ENCODE measurements around the gene NAXD.
"Not testable (repeated sequence)": the region's sequence is repeated elsewhere in the genome, so short reads cannot be mapped to it uniquely, and the experiment has no call there.

The NAXD gene

GRCh38 chr13:110615322-110616102 is at the start of gene NAXD:
Gene NAXD, plus strand, starts transcription at chr13:110615545. Its CDS starts 57 bp downstream, at chr13:110615602.
- peak; percentile 75 to 78 for DNase-seq (ENCODE audit: low read depth in 2 of 2)

- no peak for DNase-seq (ENCODE audit: low read depth in 2 of 2)
Observed at GRCh38 chr13:110566171-110566570, 49.2 kb upstream of the NAXD start.

- DNase-seq (ENCODE audit: low read depth in 2 of 2) = no peak
Observed at GRCh38 chr13:110568612-110569011, 46.7 kb upstream of the NAXD start.

GRCh38 chr13:110569962-110570361 is 45.4 kb upstream of the NAXD start:
- DNase-seq (ENCODE audit: low read depth in 2 of 2) = not testable (repeated sequence)

DNA sequence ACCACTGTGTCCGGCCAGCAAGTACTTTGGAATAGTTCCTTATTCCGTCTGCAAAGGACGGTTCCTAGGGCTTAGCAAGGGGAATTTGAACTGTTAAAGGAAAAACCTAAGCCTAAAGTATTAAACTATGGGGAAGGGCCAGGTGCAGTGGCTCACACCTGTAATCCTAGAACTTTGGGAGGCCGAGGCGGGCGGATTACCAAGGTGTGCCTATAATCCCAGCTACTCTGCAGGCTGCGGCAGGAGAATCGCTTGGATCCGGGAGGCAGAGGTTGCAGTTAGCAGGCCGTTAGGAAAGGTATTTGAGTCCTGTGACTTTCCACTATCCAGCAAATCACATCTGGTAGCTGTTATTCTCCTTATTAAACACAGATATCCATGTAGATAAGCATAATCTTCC is 44.5 kb upstream of the NAXD start:
- DNase-seq (ENCODE audit: low read depth in 2 of 2) = no peak

- DNase-seq (ENCODE audit: low read depth in 2 of 2) = no peak
Observed at GRCh38 chr13:110571896-110572777, 43.2 kb upstream of the NAXD start.

DNA sequence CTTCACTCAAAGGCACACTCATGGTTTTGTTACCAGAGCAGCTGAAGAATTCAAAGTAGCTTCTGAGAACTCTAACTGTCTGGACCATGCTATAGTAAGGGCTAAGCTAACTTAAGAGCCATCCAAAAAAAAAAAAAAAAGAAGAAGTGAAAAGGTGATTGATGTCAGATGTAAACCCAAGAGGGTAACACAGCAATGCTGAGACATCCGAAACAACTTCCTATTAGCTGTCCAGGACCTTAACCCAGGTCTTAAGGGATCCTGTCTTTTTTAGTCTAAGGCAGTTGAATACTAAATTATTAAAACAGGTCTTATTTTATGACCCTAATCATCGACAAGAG is 42.6 kb upstream of the NAXD start:
- no peak for DNase-seq (ENCODE audit: low read depth in 2 of 2)

- no peak for DNase-seq (ENCODE audit: low read depth in 2 of 2)
Observed at GRCh38 chr13:110574161-110574560, 41.2 kb upstream of the NAXD start.

DNA sequence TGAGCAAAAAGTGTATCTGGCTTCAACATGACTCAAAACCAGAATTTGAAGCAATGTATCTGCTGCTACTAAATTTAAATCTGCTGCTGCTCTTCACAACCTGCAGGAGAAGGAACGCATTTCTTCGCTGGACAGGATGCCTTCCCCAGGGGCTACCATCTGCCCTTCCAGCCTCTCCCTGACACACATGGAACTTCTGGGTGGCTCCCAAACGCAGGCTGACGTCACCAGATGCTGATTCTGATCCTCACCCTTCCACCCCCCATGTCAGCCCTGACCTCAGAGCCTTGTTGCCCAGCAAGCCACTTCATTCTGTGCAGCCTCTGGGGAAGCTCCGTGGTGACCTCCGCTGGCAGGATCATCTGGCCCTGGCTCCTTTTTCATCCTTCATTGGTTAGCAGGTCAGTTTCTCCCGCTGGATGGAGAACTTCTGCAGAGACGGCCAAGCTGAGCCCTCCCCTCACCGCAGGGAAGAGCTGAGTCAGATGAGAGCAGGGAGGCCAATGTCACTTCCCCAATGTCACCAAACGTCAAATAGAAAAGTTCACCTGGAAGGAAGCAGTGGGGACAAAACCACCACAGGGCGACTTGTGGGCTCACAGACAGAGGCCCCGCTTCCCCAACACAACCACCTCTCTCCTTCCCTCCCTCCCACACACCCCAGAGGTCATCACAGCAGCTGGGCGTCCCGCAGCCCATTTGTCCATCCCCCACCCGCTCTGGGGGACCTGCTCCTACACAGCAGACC is 39.8 kb upstream of the NAXD start:
- no peak for DNase-seq (ENCODE audit: low read depth in 2 of 2)

DNA sequence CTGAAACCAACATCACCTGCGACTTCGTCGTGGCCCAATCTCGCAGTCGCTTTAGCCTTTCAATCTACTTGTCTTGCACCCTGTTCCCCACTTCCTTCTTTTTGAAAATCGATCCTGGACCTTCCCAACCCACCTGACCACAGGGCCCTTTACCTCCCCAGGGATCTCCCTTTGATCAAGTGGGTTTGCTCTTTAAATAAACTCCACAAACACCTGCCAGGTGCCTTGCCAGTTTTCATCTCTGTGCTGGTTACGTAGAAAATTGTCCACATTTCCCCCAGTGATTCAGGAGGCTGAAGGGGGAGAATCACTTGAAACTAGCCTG is 39.3 kb upstream of the NAXD start:
- no peak for DNase-seq (ENCODE audit: low read depth in 2 of 2)

- no peak for DNase-seq (ENCODE audit: low read depth in 2 of 2)
Observed at GRCh38 chr13:110576736-110577476, 38.4 kb upstream of the NAXD start.

- no peak for DNase-seq (ENCODE audit: low read depth in 2 of 2)
Observed at GRCh38 chr13:110578363-110578762, 37.0 kb upstream of the NAXD start.

DNA sequence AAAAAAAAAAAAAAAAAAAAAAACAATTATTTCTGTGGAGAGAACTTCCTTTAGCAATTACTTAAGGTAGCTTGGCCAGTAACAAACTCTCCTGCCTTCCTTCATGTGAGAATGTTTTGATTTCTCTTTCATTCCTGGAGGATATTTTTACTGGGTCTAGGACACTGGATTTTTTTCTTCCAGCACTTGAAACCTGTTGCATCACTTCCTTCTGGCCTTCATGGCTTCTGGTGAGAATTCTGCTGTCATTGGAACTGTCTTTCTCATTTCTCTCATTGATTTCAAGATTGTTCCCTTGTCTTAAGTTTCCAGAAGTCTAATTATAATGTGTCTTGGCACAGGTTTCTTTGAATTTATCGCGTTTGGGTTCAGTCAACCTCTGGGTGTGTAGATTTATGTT is 34.5 kb upstream of the NAXD start:
- DNase-seq (ENCODE audit: low read depth in 2 of 2) = no peak

DNA sequence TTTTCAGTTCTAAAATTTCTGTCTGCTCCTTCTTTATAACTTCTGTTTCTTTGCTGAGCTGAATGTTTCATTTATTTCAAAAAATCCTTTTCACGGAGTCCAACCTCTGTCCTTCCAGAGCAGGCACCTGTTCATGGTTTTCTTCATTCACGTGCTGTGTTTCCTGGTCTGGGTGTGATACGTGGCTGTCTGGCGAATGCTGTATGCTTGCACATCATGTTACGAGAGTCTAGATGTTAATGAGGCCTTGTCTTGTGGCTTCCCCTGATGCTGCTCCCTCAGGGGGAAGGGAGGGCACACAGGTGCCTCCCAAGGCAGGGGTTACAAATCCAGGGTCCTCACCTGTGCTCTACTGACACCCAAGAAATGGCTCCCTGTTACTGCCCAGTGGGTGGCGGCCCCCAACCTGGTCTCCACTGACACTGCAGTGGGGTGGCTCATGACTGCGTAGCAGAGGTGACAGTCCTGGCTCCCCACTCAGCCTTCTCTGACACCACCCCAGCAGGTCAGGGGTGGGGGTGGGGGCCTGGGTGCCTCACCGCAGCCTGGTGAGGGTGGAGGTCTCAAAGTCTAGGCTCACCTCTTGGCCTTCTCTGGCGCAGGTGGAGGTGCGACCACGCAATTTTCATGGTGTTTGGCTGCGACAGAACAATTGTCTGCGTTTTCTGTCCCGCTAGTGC is 33.7 kb upstream of the NAXD start:
- no peak for DNase-seq (ENCODE audit: low read depth in 2 of 2)

DNA sequence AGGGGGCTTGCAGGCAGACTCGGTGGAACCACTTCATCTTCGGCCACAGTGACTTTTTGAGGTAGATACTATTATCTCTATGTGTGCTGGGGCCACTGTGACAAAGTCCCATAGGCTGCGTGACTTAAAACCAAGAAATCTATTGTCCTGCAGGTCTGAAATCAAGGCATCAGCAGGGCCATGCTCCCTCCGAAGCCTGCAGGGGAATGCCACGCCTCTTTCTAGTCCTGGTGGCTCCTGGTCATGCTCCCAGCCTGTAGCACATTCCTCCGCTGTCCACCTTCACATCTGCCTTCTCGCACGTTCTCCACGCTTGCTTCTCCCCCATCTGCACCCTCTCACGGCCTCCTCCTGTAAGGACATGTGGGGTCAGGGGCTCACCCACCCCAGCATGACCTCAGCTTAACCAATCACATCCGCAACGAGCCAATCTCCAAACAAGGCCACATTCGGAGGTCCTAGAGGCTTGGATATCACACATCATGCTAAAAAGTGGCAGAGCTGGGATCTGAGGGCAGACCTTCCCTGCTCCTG is 32.9 kb upstream of the NAXD start:
- no peak for DNase-seq (ENCODE audit: low read depth in 2 of 2)

DNA sequence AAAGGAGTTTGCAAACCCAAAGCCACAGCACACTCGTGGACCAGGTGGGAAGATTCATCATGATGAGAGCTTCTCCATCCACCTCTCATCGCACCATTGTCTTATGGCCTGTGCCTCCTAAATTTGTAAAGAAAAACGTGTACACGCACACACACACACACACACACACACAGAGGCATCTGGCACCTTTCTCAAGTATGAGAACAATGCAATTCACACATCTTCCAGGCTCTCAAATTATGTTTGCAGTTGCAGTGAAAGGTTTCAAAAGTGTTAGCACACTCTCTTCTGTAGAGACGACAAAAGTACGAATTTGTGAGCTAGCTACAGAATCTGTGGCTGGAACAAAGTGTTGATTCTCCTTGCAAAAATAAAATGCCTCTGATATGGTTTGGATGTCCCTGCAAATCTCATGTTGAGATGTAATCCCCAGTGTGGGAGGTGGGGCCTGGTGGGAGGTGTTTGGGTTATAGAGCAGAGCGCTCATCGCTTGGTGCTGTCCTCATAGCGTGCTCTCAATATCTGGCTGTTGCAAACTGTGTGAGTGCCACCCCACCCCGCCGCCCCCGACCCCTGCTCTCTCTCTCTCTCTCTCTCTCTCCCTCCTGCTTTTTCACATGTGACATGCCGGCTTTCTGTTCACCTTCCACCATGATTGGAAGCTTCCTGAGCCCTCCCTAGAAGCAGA is 32.0 kb upstream of the NAXD start:
- DNase-seq (ENCODE audit: low read depth in 2 of 2) = no peak

- no peak for DNase-seq (ENCODE audit: low read depth in 2 of 2)
Observed at GRCh38 chr13:110589793-110590390, 25.5 kb upstream of the NAXD start.

- DNase-seq (ENCODE audit: low read depth in 2 of 2) = no peak
Observed at GRCh38 chr13:110590577-110590976, 24.8 kb upstream of the NAXD start.

- no peak for DNase-seq (ENCODE audit: low read depth in 2 of 2)
Observed at GRCh38 chr13:110592665-110593064, 22.7 kb upstream of the NAXD start.

Measured in activated CD4-positive, alpha-beta T cell treated with anti-CD3 and anti-CD28 coated beads for 24 hours (primary cell).